ENCODE data around the gene MINDY3. TPM values are rescaled to one million over a fixed set of nuclear protein-coding genes. Genes with fewer than 3 reads are reported as not detected.

MINDY3 gene
- total RNA-seq, 2 donors from 2014 or later, result 23.3 to 30.5 TPM

DNA sequence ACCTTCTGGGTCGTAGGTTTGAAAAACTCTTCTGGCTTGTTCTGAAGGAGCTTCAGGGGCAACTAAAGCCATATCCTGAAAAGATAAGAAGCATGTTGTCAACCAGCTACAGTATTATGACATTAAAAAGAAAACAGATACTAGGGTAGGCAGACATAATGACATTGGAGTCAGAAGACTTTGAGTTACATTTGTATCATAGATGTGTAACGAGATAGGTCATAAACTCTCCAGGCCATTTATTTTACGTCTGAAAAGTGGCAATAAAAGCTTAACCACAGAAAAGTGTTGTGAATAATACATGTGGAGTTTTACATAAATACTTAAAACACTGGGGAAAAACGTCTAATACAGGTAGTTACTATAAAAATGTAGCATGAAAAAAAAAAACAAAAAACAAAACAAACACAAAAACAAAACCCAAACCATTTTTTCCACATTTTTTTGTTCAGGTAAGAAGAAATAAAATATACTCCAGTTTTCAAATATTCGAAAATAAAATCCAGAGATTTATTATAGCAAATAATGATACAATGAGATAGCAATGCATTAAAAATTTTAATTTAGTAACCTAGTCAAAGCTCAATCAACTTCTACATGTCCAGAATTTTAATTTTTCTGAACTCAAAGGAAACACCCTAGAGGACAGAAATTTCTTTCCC, 64.1 kb downstream of the MINDY3 start:
- Histone ChIP-seq H3K27me3 (replicated peaks; ENCODE audit: insufficient read depth) (no peaks in the 10 kb centered on the region), H3K27ac (peak overlapping the region in 1 of 2 donors; percentile 41), H3K9me3 (no peaks in the 10 kb centered on the region), H3K4me3 (no peak overlapping the region), H3K36me3 (no peaks in the 10 kb centered on the region), H3K4me1 (replicated peaks) (peaks cover 2% of the 10 kb centered on the region)
- no peak for DNase-seq (ENCODE audit: low spot score)
- intact Hi-C loops (cut with DNase I), result no loop called here
- TF ChIP-seq, protein P1, sequence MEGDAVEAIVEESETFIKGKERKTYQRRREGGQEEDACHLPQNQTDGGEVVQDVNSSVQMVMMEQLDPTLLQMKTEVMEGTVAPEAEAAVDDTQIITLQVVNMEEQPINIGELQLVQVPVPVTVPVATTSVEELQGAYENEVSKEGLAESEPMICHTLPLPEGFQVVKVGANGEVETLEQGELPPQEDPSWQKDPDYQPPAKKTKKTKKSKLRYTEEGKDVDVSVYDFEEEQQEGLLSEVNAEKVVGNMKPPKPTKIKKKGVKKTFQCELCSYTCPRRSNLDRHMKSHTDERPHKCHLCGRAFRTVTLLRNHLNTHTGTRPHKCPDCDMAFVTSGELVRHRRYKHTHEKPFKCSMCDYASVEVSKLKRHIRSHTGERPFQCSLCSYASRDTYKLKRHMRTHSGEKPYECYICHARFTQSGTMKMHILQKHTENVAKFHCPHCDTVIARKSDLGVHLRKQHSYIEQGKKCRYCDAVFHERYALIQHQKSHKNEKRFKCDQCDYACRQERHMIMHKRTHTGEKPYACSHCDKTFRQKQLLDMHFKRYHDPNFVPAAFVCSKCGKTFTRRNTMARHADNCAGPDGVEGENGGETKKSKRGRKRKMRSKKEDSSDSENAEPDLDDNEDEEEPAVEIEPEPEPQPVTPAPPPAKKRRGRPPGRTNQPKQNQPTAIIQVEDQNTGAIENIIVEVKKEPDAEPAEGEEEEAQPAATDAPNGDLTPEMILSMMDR (IDR thresholded peaks at IDR 0.05), result no peak
- TF ChIP-seq POLR2A (IDR thresholded peaks at IDR 0.05), result no peak
- no peak for TF ChIP-seq POLR2AphosphoS5 (IDR thresholded peaks at IDR 0.05)
- WGBS, result 58% methylated on average over 5 of the region's 5 CpGs

GRCh38 chr10:15795036-15795792, 65.1 kb downstream of the MINDY3 start:
- 75% methylated on average over 7 of the region's 7 CpGs for WGBS
- Histone ChIP-seq H3K27me3 (replicated peaks; ENCODE audit: insufficient read depth) (no peaks in the 10 kb centered on the region), H3K4me3 (no peak overlapping the region), H3K36me3 (no peaks in the 10 kb centered on the region), H3K9me3 (no peaks in the 10 kb centered on the region), H3K4me1 (replicated peaks) (peaks cover 2% of the 10 kb centered on the region), H3K27ac (no peak overlapping the region)
- intact Hi-C loops (cut with DNase I), result no loop called here
- DNase-seq (ENCODE audit: low spot score), result no peak
- TF ChIP-seq POLR2AphosphoS5 (IDR thresholded peaks at IDR 0.05), result no peak
- no peak for TF ChIP-seq POLR2A (IDR thresholded peaks at IDR 0.05)

DNA sequence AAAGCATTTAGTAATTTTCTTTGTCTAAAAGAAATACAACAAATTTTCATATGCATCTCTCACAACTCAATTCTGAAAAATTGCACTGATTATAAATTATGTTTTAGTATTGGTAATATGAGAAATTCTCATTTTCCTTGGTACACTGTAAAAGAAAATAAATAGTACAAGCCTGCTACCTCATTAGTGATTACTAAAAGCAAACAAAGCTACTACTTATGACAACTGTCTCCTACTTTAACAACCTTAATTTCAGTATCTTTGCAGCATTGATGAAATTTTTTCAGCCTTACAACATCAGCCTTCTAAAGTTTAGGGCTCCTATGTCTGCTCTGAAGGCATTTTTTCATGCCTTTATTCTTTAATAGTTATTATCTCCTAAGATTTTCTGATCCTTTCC, 65.7 kb downstream of the MINDY3 start:
- Histone ChIP-seq H3K4me3 (no peak overlapping the region), H3K27me3 (replicated peaks; ENCODE audit: insufficient read depth) (no peaks in the 10 kb centered on the region), H3K27ac (no peak overlapping the region), H3K9me3 (no peaks in the 10 kb centered on the region), H3K4me1 (replicated peaks) (peaks cover 2% of the 10 kb centered on the region), H3K36me3 (no peaks in the 10 kb centered on the region)
- DNase-seq (ENCODE audit: low spot score), result no peak
- intact Hi-C loops (cut with DNase I), result no loop called here
- no peak for TF ChIP-seq POLR2A (IDR thresholded peaks at IDR 0.05)
- TF ChIP-seq POLR2AphosphoS5 (IDR thresholded peaks at IDR 0.05), result no peak
- TF ChIP-seq, protein P1 (IDR thresholded peaks at IDR 0.05), result no peak

GRCh38 chr10:15793664-15794063, 66.6 kb downstream of the MINDY3 start:
- WGBS, result 85% methylated on average over 5 of the region's 5 CpGs
- no peaks in the 10 kb centered on the region for H3K36me3 ChIP-seq
- no peak overlapping the region for H3K4me3 ChIP-seq
- H3K27me3 ChIP-seq (replicated peaks; ENCODE audit: insufficient read depth), result no peaks in the 10 kb centered on the region
- TF ChIP-seq, protein P1 (IDR thresholded peaks at IDR 0.05), result no peak
- no peak for TF ChIP-seq POLR2A (IDR thresholded peaks at IDR 0.05)
- no peak for DNase-seq (ENCODE audit: low spot score)
- peaks cover 2% of the 10 kb centered on the region for H3K4me1 ChIP-seq (replicated peaks)
- no peaks in the 10 kb centered on the region for H3K9me3 ChIP-seq
- intact Hi-C loops (cut with DNase I), result no loop called here
- no peak overlapping the region for H3K27ac ChIP-seq

DNA sequence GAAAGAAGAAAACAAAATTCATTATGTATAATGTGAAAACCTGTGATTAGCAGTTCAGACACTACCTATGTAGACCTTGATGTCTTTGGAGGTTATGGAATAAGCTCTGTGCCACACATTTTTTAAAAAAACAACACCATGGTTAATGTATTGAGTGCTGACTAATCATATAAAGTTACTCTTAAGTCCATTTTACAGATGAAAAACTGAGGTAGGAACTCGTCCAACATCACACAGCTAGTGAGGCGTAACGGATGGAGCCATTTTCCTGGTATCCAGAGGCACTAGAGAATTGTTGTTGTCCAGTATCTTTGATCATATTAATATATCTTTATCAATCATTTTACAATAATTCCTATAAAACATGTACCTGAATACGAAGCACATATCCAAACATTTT, 67.5 kb downstream of the MINDY3 start:
- intact Hi-C loops (cut with DNase I), result no loop called here
- Histone ChIP-seq H3K4me3 (no peak overlapping the region), H3K36me3 (no peaks in the 10 kb centered on the region), H3K27ac (peak overlapping the region in 1 of 2 donors; percentile 24), H3K27me3 (replicated peaks; ENCODE audit: insufficient read depth) (no peaks in the 10 kb centered on the region), H3K4me1 (replicated peaks) (peaks cover 2% of the 10 kb centered on the region), H3K9me3 (no peaks in the 10 kb centered on the region)
- DNase-seq (ENCODE audit: low spot score), result no peak
- WGBS, result 85% methylated on average over 4 of the region's 4 CpGs
- TF ChIP-seq POLR2A (IDR thresholded peaks at IDR 0.05) (no peak), POLR2AphosphoS5 (IDR thresholded peaks at IDR 0.05) (no peak)
- TF ChIP-seq, protein P1 (IDR thresholded peaks at IDR 0.05), result no peak
